Motor neuron (in vitro differentiated cells): ENCODE measurements around the gene HES2. TPM values are rescaled to one million over a fixed set of nuclear protein-coding genes. Genes with fewer than 3 reads are reported as not detected.

Source experiments
- total RNA-seq, 8 experiments: library from RNA; unstranded; fragments of 300-600 nt; gene quantifications; 2 replicates each; pipeline versions ENCODE4 v1.2.3 to v1.2.4, GENCODE V29; 2022

HES2 gene
- total RNA-seq, 8 experiments from 2014 or later, result 0.14 to 7.8 (median 0.98) TPM

Other genes with a start within 250 kb of the HES2 start
- 10 to 100 TPM in 1 of 8 experiments, 1 to 10 TPM in 1, under 1 TPM in 6; 0.15 to 18.4 (median 0.63) TPM for gene CHD5, start 239.6 kb downstream of the HES2 start, total RNA-seq
- gene RPL22, start 220.3 kb downstream of the HES2 start, total RNA-seq, result 100 to 1,000 TPM; 340 to 786 (median 466) TPM
- 100 to 1,000 TPM in 1 of 8 experiments, 10 to 100 TPM in 2, 1 to 10 TPM in 5; 1.8 to 149 (median 7.3) TPM for gene RNF207, start 213.8 kb downstream of the HES2 start, total RNA-seq
- gene ICMT, start 184.0 kb downstream of the HES2 start, total RNA-seq, result 10 to 100 TPM; 26.5 to 62.1 (median 36.1) TPM
- under 1 TPM in 3 of 8 experiments, not detected in 5; 0.37 to 0.66 (median 0.42) TPM for gene HES3, start 175.7 kb downstream of the HES2 start, total RNA-seq
- gene GPR153, start 158.8 kb downstream of the HES2 start, total RNA-seq, result 10 to 100 TPM; 13.0 to 44.0 (median 15.3) TPM
- gene ACOT7, start 26.2 kb downstream of the HES2 start, total RNA-seq, result 100 to 1,000 TPM in 2 of 8 experiments, 10 to 100 TPM in 5, 1 to 10 TPM in 1; 6.9 to 127 (median 80.5) TPM
- 1 to 10 TPM in 5 of 8 experiments, under 1 TPM in 2, not detected in 1; 0.87 to 3.4 (median 1.4) TPM for gene ESPN, start 4.9 kb upstream of the HES2 start, total RNA-seq
- 1 to 10 TPM; 1.4 to 9.1 (median 5.0) TPM for gene TNFRSF25, start 46.3 kb upstream of the HES2 start, total RNA-seq
- gene PLEKHG5, start 71.7 kb upstream of the HES2 start, total RNA-seq, result 10 to 100 TPM in 2 of 8 experiments, 1 to 10 TPM in 6; 1.7 to 16.7 (median 8.4) TPM
- gene NOL9, start 134.6 kb upstream of the HES2 start, total RNA-seq, result 10 to 100 TPM; 12.9 to 35.2 (median 14.9) TPM
- under 1 TPM in 7 of 8 experiments, not detected in 1; 0.22 to 0.82 (median 0.33) TPM for gene TAS1R1, start 135.4 kb upstream of the HES2 start, total RNA-seq
- gene ZBTB48, start 160.1 kb upstream of the HES2 start, total RNA-seq, result 10 to 100 TPM; 21.9 to 44.4 (median 27.8) TPM
- 10 to 100 TPM in 6 of 8 experiments, 1 to 10 TPM in 2; 7.0 to 38.3 (median 12.6) TPM for gene KLHL21, start 182.9 kb upstream of the HES2 start, total RNA-seq
- gene PHF13, start 193.8 kb upstream of the HES2 start, total RNA-seq, result 10 to 100 TPM in 4 of 8 experiments, 1 to 10 TPM in 4; 7.3 to 17.1 (median 10.1) TPM
- gene THAP3, start 204.9 kb upstream of the HES2 start, total RNA-seq, result 10 to 100 TPM; 12.8 to 47.5 (median 30.1) TPM